HCT116 (cell line): ENCODE data around the gene ACER3. TPM values are rescaled to one million over a fixed set of nuclear protein-coding genes. Genes with fewer than 3 reads are reported as not detected.

ENCODE experiments used
- ATAC-seq: fragments of 200-7000 bp; cut with Tn5 transposase; 2 replicates; pipeline ENCODE4 v1.9.1; 2020; ENCODE audit warnings: mild to moderate bottlenecking, moderate library complexity
- BruUV-seq: library from RNA; stranded (reverse); fragments of 400-500 nt; replicated peaks from 2 replicates; lab custom pipeline; 2021; lab: Mats Ljungman, UMichigan
- CTCF ChIA-PET: fragments of 300-600 bp; sonication (Branson Sonifier 250); formaldehyde crosslinking; loops from one replicate; lab custom pipeline; 2021; ENCODE audit warnings: antibody characterized with exemption; lab: Charles Lee
- POLR2A ChIA-PET: fragments of 300-600, 350-600 bp; sonication (Branson Sonifier 250); formaldehyde crosslinking; loops from one replicate; lab custom pipeline; 2021; ENCODE audit warnings: antibody characterized with exemption; lab: Charles Lee
- RAD21 ChIA-PET, 2 experiments: fragments of 300-600 bp; sonication (Branson Sonifier 250); formaldehyde crosslinking; loops; one replicate each; lab custom pipeline; 2023; ENCODE audit warnings: low total read pairs in 2 of 2; ENCODE audit not compliant: uncharacterized antibody in 2 of 2, unreplicated experiment in 2 of 2, low non-redundant PET in 1 of 2; lab: Charles Lee
- DNase-seq: peaks from one replicate; pipeline ENCODE4 v3.0.0-alpha.2; 2010; ENCODE audit warnings: low read depth, low spot score
- H2AFZ ChIP-seq: fragments of 200-600 bp; shearing (Covaris generic), sonication (generic); 2 replicates; pipeline ENCODE4 v1.6.1; 2017; ENCODE audit warnings: low read depth, mixed run types, mixed read lengths, antibody characterized with exemption, low read length; ENCODE audit not compliant: poor library complexity, severe bottlenecking
- H3K27ac ChIP-seq: 2 replicates; pipeline ENCODE4 v1.5.1; 2012; ENCODE audit warnings: low read depth, low read length
- H3K27me3 ChIP-seq: fragments of 200-600 bp; sonication (generic); 2 replicates; pipeline ENCODE4 v1.6.1; 2016; ENCODE audit warnings: mixed run types, low read length, mixed read lengths; ENCODE audit not compliant: insufficient read depth
- H3K36me3 ChIP-seq, 2 experiments: fragments of 200-500 bp in 1 of 2; fragments of 200-600 bp in 1 of 2; sonication (Bioruptor generic) in 1 of 2; sonication (generic) in 1 of 2; 2 replicates each; pipeline versions ENCODE4 v1.5.1 to v1.6.1; 2014 to 2016; ENCODE audit warnings: low read length in 2 of 2, inconsistent platforms in 1 of 2, mixed read lengths in 1 of 2, mixed run types in 1 of 2; ENCODE audit not compliant: insufficient read depth in 2 of 2, control insufficient read depth in 1 of 2
- H3K4me1 ChIP-seq, 2 experiments: fragments of 200-600 bp in 1 of 2; sonication (generic) in 1 of 2; 2 replicates each; pipeline versions ENCODE4 v1.5.1 to v1.6.1; 2012 to 2017; ENCODE audit warnings: low read length in 2 of 2, inconsistent platforms in 1 of 2, mild to moderate bottlenecking in 1 of 2, mixed read lengths in 1 of 2, mixed run types in 1 of 2, moderate library complexity in 1 of 2; ENCODE audit not compliant: insufficient read depth in 2 of 2, control insufficient read depth in 1 of 2
- H3K4me2 ChIP-seq: fragments of 200-600 bp; sonication (generic); 2 replicates; pipeline ENCODE4 v1.6.1; 2017; ENCODE audit warnings: mixed run types, low read length, mixed read lengths
- H3K4me3 ChIP-seq, 2 experiments: fragments of 200-600 bp in 1 of 2; sonication (generic) in 1 of 2; replicated peaks in 1 of 2; 2 replicates each; pipeline ENCODE4 v1.5.1; 2011 to 2016; ENCODE audit warnings: low read length in 2 of 2, control low read depth in 1 of 2, low read depth in 1 of 2, mild to moderate bottlenecking in 1 of 2, mixed read lengths in 1 of 2, mixed run types in 1 of 2
- H3K79me2 ChIP-seq: fragments of 200-600 bp; sonication (generic); 2 replicates; pipeline ENCODE4 v1.6.1; 2017; ENCODE audit warnings: mild to moderate bottlenecking, mixed run types, low read length, moderate library complexity, mixed read lengths; ENCODE audit not compliant: insufficient read depth
- H3K9ac ChIP-seq: fragments of 200-600 bp; sonication (generic); 2 replicates; pipeline ENCODE4 v1.6.1; 2016; ENCODE audit warnings: low read length, mixed read lengths
- H3K9me2 ChIP-seq: fragments of 200-600 bp; sonication (generic), shearing (Covaris generic); 2 replicates; pipeline ENCODE4 v1.6.1; 2017; ENCODE audit warnings: mixed run types, mild to moderate bottlenecking, moderate library complexity; ENCODE audit not compliant: insufficient read depth
- H3K9me3 ChIP-seq, 2 experiments: fragments of 200-500 bp in 1 of 2; fragments of 200-600 bp in 1 of 2; sonication (Bioruptor generic) in 1 of 2; sonication (generic) in 1 of 2; 2 replicates each; pipeline ENCODE4 v1.6.1; 2014 to 2017; ENCODE audit warnings: low read length in 2 of 2, mixed read lengths in 2 of 2, inconsistent platforms in 1 of 2, low read depth in 1 of 2, mild to moderate bottlenecking in 1 of 2, mixed run types in 1 of 2, moderate library complexity in 1 of 2; ENCODE audit not compliant: control insufficient read depth in 1 of 2, insufficient read depth in 1 of 2
- H4K20me1 ChIP-seq: fragments of 200-600 bp; sonication (generic), shearing (Covaris generic); 2 replicates; pipeline ENCODE4 v1.6.1; 2017; ENCODE audit warnings: mixed run types, mild to moderate bottlenecking, moderate library complexity; ENCODE audit not compliant: insufficient read depth
- ATF3 ChIP-seq: IDR thresholded peaks from 2 replicates; pipeline ENCODE4 v1.6.1; 2012
- CBX3 ChIP-seq: IDR thresholded peaks from 2 replicates; pipeline ENCODE4 v1.6.1; 2012; ENCODE audit warnings: low read depth
- CEBPB ChIP-seq: IDR thresholded peaks from 2 replicates; pipeline ENCODE4 v1.6.1; 2012; ENCODE audit warnings: low read depth
- CTCF ChIP-seq, 3 experiments: fragments of 200-600 bp in 1 of 3; sonication (generic) in 1 of 3; IDR thresholded peaks in 2 of 3; conservative IDR thresholded peaks in 1 of 3; 2 replicates each; pipeline ENCODE4 v1.5.1; 2012 to 2017; ENCODE audit warnings: low read depth in 2 of 3, low read length in 2 of 3, antibody characterized with exemption in 1 of 3, borderline replicate concordance in 1 of 3, control low read depth in 1 of 3, mild to moderate bottlenecking in 1 of 3, mixed read lengths in 1 of 3, mixed run types in 1 of 3, moderate library complexity in 1 of 3; ENCODE audit not compliant: insufficient read depth in 1 of 3
- EGR1 ChIP-seq: IDR thresholded peaks from 2 replicates; pipeline ENCODE4 v1.6.1; 2012; ENCODE audit warnings: low read depth
- ELF1 ChIP-seq: IDR thresholded peaks from 2 replicates; pipeline ENCODE4 v1.6.1; 2012; ENCODE audit warnings: low read depth, borderline replicate concordance
- EZH2 ChIP-seq: fragments of 200-600 bp; sonication (generic); IDR thresholded peaks from 2 replicates; pipeline ENCODE4 v1.6.1; 2017; ENCODE audit warnings: antibody characterized with exemption, mixed run types
- FOSL1 ChIP-seq: IDR thresholded peaks from 2 replicates; pipeline ENCODE4 v1.6.1; 2012; ENCODE audit warnings: low read depth
- MAX ChIP-seq: IDR thresholded peaks from 2 replicates; pipeline ENCODE4 v1.6.1; 2012
- POLR2A ChIP-seq: IDR thresholded peaks from 2 replicates; pipeline ENCODE4 v1.7.0; 2011; ENCODE audit warnings: borderline replicate concordance; ENCODE audit not compliant: insufficient read depth, insufficient read length; ENCODE audit errors: extremely low read depth
- POLR2AphosphoS5 ChIP-seq: IDR thresholded peaks from 2 replicates; pipeline ENCODE4 v1.6.1; 2011; ENCODE audit warnings: mild to moderate bottlenecking, low read depth, low read length, moderate library complexity
- SIN3A ChIP-seq: IDR thresholded peaks from 2 replicates; pipeline ENCODE4 v1.6.1; 2012; ENCODE audit warnings: low read depth
- SP1 ChIP-seq: IDR thresholded peaks from 2 replicates; pipeline ENCODE4 v1.6.1; 2012; ENCODE audit warnings: low read depth
- TCF7L2 ChIP-seq: IDR thresholded peaks from 2 replicates; pipeline ENCODE4 v1.7.0; 2011; ENCODE audit warnings: borderline replicate concordance, inconsistent platforms; ENCODE audit not compliant: insufficient read depth, insufficient read length; ENCODE audit errors: extremely low read depth
- YY1 ChIP-seq: IDR thresholded peaks from 2 replicates; pipeline ENCODE4 v1.6.1; 2011; ENCODE audit warnings: low read length, low read depth, moderate library complexity, mild to moderate bottlenecking; ENCODE audit not compliant: insufficient replicate concordance; ENCODE audit errors: extremely low read depth
- ZBTB33 ChIP-seq: IDR thresholded peaks from 2 replicates; pipeline ENCODE4 v1.6.1; 2011; ENCODE audit warnings: mild to moderate bottlenecking, low read length, moderate library complexity; ENCODE audit not compliant: insufficient replicate concordance; ENCODE audit errors: extremely low read depth
- ZFX ChIP-seq: fragments of 450-650 bp; IDR thresholded peaks from 2 replicates; pipeline ENCODE4 v1.6.1; 2017
- ZNF274 ChIP-seq: fragments of 200-500 bp; sonication (Bioruptor generic); IDR thresholded peaks from 2 replicates; pipeline ENCODE4 v1.6.1; 2014; ENCODE audit warnings: mild to moderate bottlenecking, low read depth, low read length, inconsistent platforms
- intact Hi-C: fragments of 100-400 bp; cut with micrococcal nuclease; formaldehyde crosslinking; loops from 2 replicates; pipeline ENCODE4 v1.10.0; 2022
- total RNA-seq: library from RNA; stranded (reverse); gene quantifications from one replicate; pipeline ENCODE4 v1.2.1, GENCODE V29; 2021; ENCODE audit not compliant: unreplicated experiment

Gene ACER3
- total RNA-seq, 1 experiment from 2014 or later, result 19.1 TPM

- Histone ChIP-seq H3K9me3 (no peaks in the 10 kb centered on the region), H3K9me2 (no peaks in the 10 kb centered on the region), H3K4me2 (peak overlapping the region; percentile 43), H3K36me3 (no peaks in the 10 kb centered on the region), H3K4me1 (peaks cover 7 to 17% of the 10 kb centered on the region in 2 experiments; a peak in 3 of 4 replicates), H3K27me3 (no peaks in the 10 kb centered on the region), H4K20me1 (no peaks in the 10 kb centered on the region), H3K9ac (no peak overlapping the region), H3K27ac (no peak overlapping the region), H2AFZ (no peak overlapping the region), H3K79me2 (no peaks in the 10 kb centered on the region; the same call in 1 of the 2 replicates), H3K4me3 (no peak overlapping the region; a peak in 1 of 4 replicates)
- DNase-seq (peak; percentile 60), ATAC-seq (peak; percentile 87)
- RAD21 ChIA-PET, result interaction anchor here (0.6 to 2.1 kb wide), 8 partner anchors 111 to 193 kb away, joined by 3 to 11 read pairs (median 4); partner anchors contain the start of gene B3GNT6 (in 1 of the 2)
- no TSS peak for BruUV-seq
- POLR2A ChIA-PET, result interaction anchor here (0.8 to 1.2 kb wide), 2 partner anchors 35 to 96 kb away, joined by 3 read pairs; no protein-coding TSS in a partner anchor
- CTCF ChIA-PET, result interaction anchor here (0.7 to 5.8 kb wide), 49 partner anchors 8 to 268 kb away, joined by 3 to 69 read pairs (median 5); partner anchors contain the start of gene B3GNT6
- intact Hi-C loops, result loop anchor here (1.0 to 10.0 kb wide), 5 partner anchors 113 to 265 kb away; no protein-coding TSS in a partner anchor
- TF ChIP-seq YY1 (no peak), ELF1 (peak; percentile 11; the same call in 1 of the 2 replicates), TCF7L2 (no peak), ZBTB33 (no peak), ATF3 (no peak), EGR1 (no peak), POLR2A (no peak), ZNF274 (no peak), MAX (no peak; the same call in 1 of the 2 replicates), FOSL1 (no peak), CEBPB (no peak), EZH2 (no peak), CTCF (IDR thresholded peaks at IDR 0.05 in 2 of 3, conservative IDR thresholded peaks at IDR 0.05 in 1 of 3; ENCODE audit: borderline replicate concordance in 1 of 3, insufficient read depth in 1 of 3, low read depth in 2 of 3, low read length in 2 of 3) (peak; percentile 86 to 98 (median 90)), CBX3 (no peak), SIN3A (no peak), SP1 (no peak), ZFX (no peak), POLR2AphosphoS5 (no peak)
These were observed 59.4 kb downstream of the ACER3 start for GRCh38 chr11:76919887-76920746.
